A673 (cell line): ENCODE data around the gene DNAI2. TPM values are rescaled to one million over a fixed set of nuclear protein-coding genes. Genes with fewer than 3 reads are reported as not detected.
"Not testable (repeated sequence)": the region's sequence is repeated elsewhere in the genome, so short reads cannot be mapped to it uniquely, and the experiment has no call there.

ENCODE experiments used
- BruUV-seq: library from RNA; stranded (reverse); fragments of 400-500 nt; replicated peaks from 2 replicates; lab custom pipeline; 2021; lab: Mats Ljungman, UMichigan
- CTCF ChIA-PET: fragments of 300-600 bp; sonication (Branson Sonifier 250); formaldehyde crosslinking; loops from one replicate; lab custom pipeline; 2022; ENCODE audit warnings: antibody characterized with exemption; lab: Charles Lee
- POLR2A ChIA-PET: fragments of 300-600 bp; sonication (Branson Sonifier 250); formaldehyde crosslinking; loops from one replicate; lab custom pipeline; 2022; ENCODE audit warnings: antibody characterized with exemption; ENCODE audit not compliant: low non-redundant PET; lab: Charles Lee
- DNase-seq: peaks from one replicate; pipeline ENCODE4 v3.0.0-alpha.2; 2015; ENCODE audit warnings: low spot score
- H3K27ac ChIP-seq: fragments of 200-600 bp; sonication (generic); 2 replicates; pipeline ENCODE4 v1.5.1; 2016; ENCODE audit warnings: mixed run types, low read depth, mild to moderate bottlenecking, mixed read lengths, antibody characterized with exemption, low read length; ENCODE audit not compliant: poor library complexity, severe bottlenecking
- H3K27me3 ChIP-seq: fragments of 200-600 bp; sonication (generic); replicated peaks from 2 replicates; pipeline ENCODE4 v1.6.1; 2017; ENCODE audit warnings: mixed run types, low read depth, mild to moderate bottlenecking, mixed read lengths, antibody characterized with exemption, low read length; ENCODE audit not compliant: insufficient read depth, poor library complexity
- H3K36me3 ChIP-seq: fragments of 200-600 bp; sonication (generic); 2 replicates; pipeline ENCODE4 v1.6.1; 2016; ENCODE audit warnings: mixed run types, mild to moderate bottlenecking, mixed read lengths, antibody characterized with exemption, low read length; ENCODE audit not compliant: insufficient read depth, poor library complexity, severe bottlenecking
- H3K4me1 ChIP-seq: fragments of 200-600 bp; sonication (generic); 2 replicates; pipeline ENCODE4 v1.6.1; 2017; ENCODE audit warnings: mixed run types, mild to moderate bottlenecking, mixed read lengths, antibody characterized with exemption, low read length; ENCODE audit not compliant: insufficient read depth, poor library complexity, severe bottlenecking
- H3K4me3 ChIP-seq: fragments of 200-600 bp; sonication (generic); 2 replicates; pipeline ENCODE4 v1.5.1; 2016; ENCODE audit warnings: low read depth, mixed run types, mild to moderate bottlenecking, mixed read lengths, low read length; ENCODE audit not compliant: poor library complexity, severe bottlenecking
- H3K9me3 ChIP-seq: fragments of 200-600 bp; sonication (generic); 2 replicates; pipeline ENCODE4 v1.6.1; 2016; ENCODE audit warnings: mixed run types, low read depth, mild to moderate bottlenecking, mixed read lengths, antibody characterized with exemption, low read length; ENCODE audit not compliant: poor library complexity, severe bottlenecking
- EZH2 ChIP-seq: fragments of 200-600 bp; sonication (generic); IDR thresholded peaks from 2 replicates; pipeline ENCODE4 v1.6.1; 2017; ENCODE audit warnings: borderline replicate concordance, low read depth, mild to moderate bottlenecking, mixed read lengths, antibody characterized with exemption, low read length; ENCODE audit not compliant: poor library complexity, severe bottlenecking
- intact Hi-C: fragments of 100-400 bp; cut with micrococcal nuclease; formaldehyde crosslinking; loops from one replicate; pipeline ENCODE4 v1.10.0; 2022; ENCODE audit not compliant: unreplicated experiment
- total RNA-seq: library from RNA; stranded (reverse); gene quantifications from 2 replicates; pipeline ENCODE4 v1.2.3, GENCODE V29; 2021
- TF ChIP-seq, protein P1 (sequence below): fragments of 300-800, 200-600 bp; sonication (generic); conservative IDR thresholded peaks from 2 replicates; pipeline ENCODE4 v1.5.1; 2017; ENCODE audit warnings: low read depth, mild to moderate bottlenecking, antibody characterized with exemption, low read length, moderate library complexity, mixed read lengths

The DNAI2 gene
- total RNA-seq, 1 experiment from 2014 or later, result not detected

- CTCF ChIA-PET, result interaction anchor here (0.6 kb wide), 2 partner anchors 37 to 98 kb away, joined by 6 to 10 read pairs; no protein-coding TSS in a partner anchor
- TF ChIP-seq, protein P1, sequence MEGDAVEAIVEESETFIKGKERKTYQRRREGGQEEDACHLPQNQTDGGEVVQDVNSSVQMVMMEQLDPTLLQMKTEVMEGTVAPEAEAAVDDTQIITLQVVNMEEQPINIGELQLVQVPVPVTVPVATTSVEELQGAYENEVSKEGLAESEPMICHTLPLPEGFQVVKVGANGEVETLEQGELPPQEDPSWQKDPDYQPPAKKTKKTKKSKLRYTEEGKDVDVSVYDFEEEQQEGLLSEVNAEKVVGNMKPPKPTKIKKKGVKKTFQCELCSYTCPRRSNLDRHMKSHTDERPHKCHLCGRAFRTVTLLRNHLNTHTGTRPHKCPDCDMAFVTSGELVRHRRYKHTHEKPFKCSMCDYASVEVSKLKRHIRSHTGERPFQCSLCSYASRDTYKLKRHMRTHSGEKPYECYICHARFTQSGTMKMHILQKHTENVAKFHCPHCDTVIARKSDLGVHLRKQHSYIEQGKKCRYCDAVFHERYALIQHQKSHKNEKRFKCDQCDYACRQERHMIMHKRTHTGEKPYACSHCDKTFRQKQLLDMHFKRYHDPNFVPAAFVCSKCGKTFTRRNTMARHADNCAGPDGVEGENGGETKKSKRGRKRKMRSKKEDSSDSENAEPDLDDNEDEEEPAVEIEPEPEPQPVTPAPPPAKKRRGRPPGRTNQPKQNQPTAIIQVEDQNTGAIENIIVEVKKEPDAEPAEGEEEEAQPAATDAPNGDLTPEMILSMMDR, result no peak
- TF ChIP-seq EZH2, result no peak
- BruUV-seq, result no TSS peak
- intact Hi-C loops, result no loop called here
- no peaks in the 10 kb centered on the region for H3K9me3 ChIP-seq
- DNase-seq, result peak; percentile 46
- H3K36me3 ChIP-seq, result no peaks in the 10 kb centered on the region
- no peaks in the 10 kb centered on the region for H3K27me3 ChIP-seq
- POLR2A ChIA-PET, result no interaction called here
- H3K27ac ChIP-seq, result no peak overlapping the region
- H3K4me3 ChIP-seq, result no peak overlapping the region
- peaks cover 10% of the 10 kb centered on the region for H3K4me1 ChIP-seq
Measured at GRCh38 chr17:74259667-74260524, 14.1 kb upstream of the DNAI2 start.

DNA sequence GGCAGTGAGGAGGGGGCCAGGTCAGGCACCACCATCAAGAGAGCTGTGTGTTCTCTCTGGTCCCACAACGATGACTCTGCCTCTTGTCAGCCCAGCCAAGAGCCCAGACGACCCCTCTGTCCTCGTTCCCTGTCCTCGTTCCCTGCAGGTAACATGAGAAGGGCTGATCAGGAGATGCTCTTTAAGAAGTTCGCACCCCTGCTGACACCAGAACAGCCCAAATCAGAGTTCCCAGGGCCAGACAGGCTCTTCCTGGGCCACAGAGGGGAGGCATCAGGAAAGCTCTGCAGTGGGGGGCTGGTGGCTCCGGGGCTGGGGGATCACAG is 13.5 kb upstream of the DNAI2 start:
- no TSS peak for BruUV-seq
- Histone ChIP-seq H3K27ac (no peak overlapping the region), H3K27me3 (no peaks in the 10 kb centered on the region), H3K36me3 (no peaks in the 10 kb centered on the region), H3K4me3 (no peak overlapping the region), H3K4me1 (peaks cover 10% of the 10 kb centered on the region), H3K9me3 (no peaks in the 10 kb centered on the region)
- DNase-seq, result no peak
- ChIA-PET CTCF (interaction anchor here (0.6 kb wide), 2 partner anchors 43 to 98 kb away, joined by 6 to 10 read pairs; no protein-coding TSS in a partner anchor), POLR2A (no interaction called here)
- TF ChIP-seq, protein P1, result no peak
- TF ChIP-seq EZH2, result no peak
- intact Hi-C loops, result no loop called here

DNA sequence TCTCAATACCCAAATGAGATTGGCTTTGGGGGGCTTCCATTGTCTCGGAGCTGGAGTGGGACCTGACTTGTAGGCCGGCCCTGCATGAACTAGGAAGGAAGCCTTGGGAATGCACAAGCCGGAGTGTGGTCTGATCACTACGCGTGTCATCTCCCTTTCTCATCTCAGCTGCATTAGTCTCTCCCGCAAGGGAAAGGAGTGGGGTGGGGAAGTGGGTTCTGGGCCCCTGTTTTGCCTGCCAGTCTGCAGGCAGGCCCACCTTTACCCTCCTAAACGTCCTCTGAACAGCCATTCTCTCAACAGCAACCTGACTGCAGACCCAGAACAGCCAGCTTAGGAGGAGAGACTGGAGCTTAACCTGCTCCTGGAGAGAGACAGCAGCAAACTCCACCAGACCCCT is 11.4 kb upstream of the DNAI2 start:
- DNase-seq, result no peak
- peaks cover 10% of the 10 kb centered on the region for H3K4me1 ChIP-seq
- no peak overlapping the region for H3K4me3 ChIP-seq
- H3K27ac ChIP-seq, result no peak overlapping the region
- no peaks in the 10 kb centered on the region for H3K36me3 ChIP-seq
- H3K9me3 ChIP-seq, result no peaks in the 10 kb centered on the region
- no TSS peak for BruUV-seq
- TF ChIP-seq, protein P1, result no peak
- TF ChIP-seq EZH2, result no peak
- ChIA-PET CTCF (no interaction called here), POLR2A (no interaction called here)
- no peaks in the 10 kb centered on the region for H3K27me3 ChIP-seq
- intact Hi-C loops, result no loop called here

DNA sequence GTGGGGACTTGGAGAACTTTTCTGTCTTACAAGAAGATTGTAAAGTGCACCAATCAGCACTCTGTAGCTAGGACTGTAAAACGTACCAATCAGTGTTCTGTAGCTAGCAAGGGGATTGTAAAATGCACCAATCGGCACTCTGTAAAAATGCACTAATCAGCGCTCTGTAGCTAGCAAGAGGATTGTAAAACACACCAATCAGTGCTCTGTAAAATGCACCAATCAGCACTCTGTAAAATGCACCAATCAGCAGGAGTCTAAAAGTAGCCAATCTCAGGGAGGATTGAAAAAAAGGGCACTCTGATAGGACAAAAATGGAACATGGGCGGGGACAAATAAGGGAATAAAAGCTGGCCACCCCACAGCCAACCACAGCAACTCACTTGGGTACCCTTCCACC is 7.0 kb upstream of the DNAI2 start:
- H3K27me3 ChIP-seq, H3K4me1 ChIP-seq, H3K9me3 ChIP-seq, DNase-seq, H3K36me3 ChIP-seq, CTCF ChIA-PET, H3K4me3 ChIP-seq, H3K27ac ChIP-seq, BruUV-seq, intact Hi-C loops, POLR2A ChIA-PET: not testable (repeated sequence)
